Activated CD8-positive, alpha-beta memory T cell treated with anti-CD3 and anti-CD28 coated beads for 4 hours (primary cell): Measurements from ENCODE around the gene FAM124A.

Experiments
- DNase-seq, 2 donors: peaks; one replicate each; pipeline ENCODE4 v3.0.0-alpha.2; 2020; ENCODE audit warnings: low read depth in 2 of 2

Gene FAM124A

GRCh38 chr13:51305271-51305967, 83.2 kb downstream of the FAM124A start:
- no peak for DNase-seq

DNA sequence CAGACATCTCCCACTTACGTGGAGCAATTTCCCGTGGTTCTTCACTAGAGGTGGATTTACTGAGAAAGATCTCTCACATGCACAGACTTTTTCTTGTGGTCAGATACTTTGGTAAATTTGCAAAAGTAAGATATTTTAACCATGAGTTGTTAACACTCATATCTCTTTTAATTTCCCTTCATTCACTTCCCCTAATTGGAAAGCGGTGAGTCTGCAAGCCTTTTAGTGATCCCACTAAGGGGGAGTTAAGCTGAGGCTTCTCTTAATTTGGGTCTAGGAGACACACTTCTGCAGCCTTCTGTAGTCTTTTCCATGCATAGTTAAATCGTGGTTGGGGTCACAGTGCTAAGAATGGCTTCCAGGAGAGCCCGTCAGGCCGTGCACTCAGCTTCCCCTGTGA, 86.6 kb downstream of the FAM124A start:
- no peak for DNase-seq

- no peak for DNase-seq
Measured at GRCh38 chr13:51311231-51311630, 89.0 kb downstream of the FAM124A start.

GRCh38 chr13:51311957-51312520, 89.8 kb downstream of the FAM124A start:
- DNase-seq, result no peak

GRCh38 chr13:51313619-51314018, 91.4 kb downstream of the FAM124A start:
- no peak for DNase-seq

DNA sequence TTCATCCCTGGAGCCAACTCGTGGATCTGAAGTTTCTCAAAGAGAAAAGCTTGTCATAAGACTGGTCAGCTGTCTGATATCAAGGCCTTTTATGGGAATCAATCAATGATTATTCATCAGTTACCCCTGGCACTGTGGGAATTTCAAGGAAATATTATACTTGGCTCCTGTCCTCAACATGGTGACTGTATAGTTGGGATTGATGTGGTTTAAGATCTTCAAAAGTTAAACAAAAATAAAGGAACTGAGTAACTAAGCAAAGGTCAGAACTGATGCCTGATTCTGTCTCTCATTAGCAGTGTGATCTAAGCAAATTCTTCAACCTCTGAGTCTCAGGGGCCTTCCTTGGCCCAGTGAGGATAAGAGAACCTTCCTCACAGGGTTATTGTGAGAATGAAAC, 95.1 kb downstream of the FAM124A start:
- no peak for DNase-seq

DNA sequence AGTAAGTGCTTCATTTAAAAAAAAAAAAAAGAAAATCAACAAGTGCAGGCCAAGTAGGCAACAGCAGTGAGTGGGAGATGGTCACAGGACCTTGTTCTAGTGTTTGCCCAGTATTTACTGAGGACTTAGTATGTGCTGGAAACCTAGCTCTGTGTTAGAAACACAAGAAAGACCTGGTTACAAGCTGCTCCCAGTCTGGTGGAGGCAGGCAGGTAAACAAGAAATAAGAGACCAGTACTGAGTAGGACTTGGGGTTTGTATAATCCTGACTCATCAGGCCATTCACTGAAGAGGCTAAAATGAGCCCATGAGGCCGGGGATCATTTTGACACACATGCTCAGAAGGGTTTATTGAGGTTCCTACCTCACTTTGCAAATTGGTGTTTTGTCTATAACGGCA, 95.8 kb downstream of the FAM124A start:
- DNase-seq, result no peak

DNA sequence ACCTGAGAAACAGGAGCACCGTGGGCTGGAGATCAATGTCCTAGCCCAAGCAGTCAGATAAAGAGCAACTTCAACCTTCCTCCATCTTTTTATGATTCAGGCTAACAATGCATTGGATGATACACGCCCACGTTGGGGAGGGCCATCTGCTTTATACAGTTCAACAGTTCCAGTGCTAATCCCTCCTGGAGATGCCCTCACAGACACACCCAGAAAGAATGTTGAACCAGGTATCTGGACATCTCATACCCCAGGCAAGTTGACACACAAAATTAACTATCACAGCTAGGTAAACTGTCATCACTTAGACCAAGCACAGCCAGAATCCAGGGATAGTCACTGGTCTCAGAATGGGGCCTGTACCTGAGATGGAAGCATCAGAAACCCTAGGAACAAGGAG, 96.7 kb downstream of the FAM124A start:
- no peak for DNase-seq

- no peak for DNase-seq
Measured at GRCh38 chr13:51321836-51322235, 99.6 kb downstream of the FAM124A start.

GRCh38 chr13:51322826-51323225, 100.6 kb downstream of the FAM124A start:
- DNase-seq, result no peak

GRCh38 chr13:51323824-51324511, 101.8 kb downstream of the FAM124A start:
- DNase-seq, result no peak

- no peak for DNase-seq
Measured at GRCh38 chr13:51324714-51325420, 102.7 kb downstream of the FAM124A start.

DNA sequence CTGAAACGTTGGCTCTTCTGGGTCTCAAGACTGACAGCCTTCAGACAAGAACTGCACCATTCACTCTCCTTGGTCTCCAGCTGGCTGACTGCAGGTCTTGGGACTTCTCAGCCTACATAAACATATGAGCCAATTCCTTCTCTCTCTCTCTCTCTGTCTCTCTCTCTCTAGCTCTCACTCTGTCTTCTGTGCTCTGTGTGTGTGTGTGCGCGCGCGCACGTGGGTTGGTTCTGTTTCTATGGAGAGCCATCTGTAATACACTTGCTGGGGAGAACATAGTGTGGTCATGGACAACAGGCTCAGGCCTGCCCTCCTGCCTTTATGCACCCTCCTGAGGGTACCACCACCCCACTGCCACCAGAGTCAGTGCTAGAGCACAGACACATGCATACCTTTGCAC, 103.6 kb downstream of the FAM124A start:
- DNase-seq, result no peak

- no peak for DNase-seq
Measured at GRCh38 chr13:51326777-51327176, 104.6 kb downstream of the FAM124A start.

DNA sequence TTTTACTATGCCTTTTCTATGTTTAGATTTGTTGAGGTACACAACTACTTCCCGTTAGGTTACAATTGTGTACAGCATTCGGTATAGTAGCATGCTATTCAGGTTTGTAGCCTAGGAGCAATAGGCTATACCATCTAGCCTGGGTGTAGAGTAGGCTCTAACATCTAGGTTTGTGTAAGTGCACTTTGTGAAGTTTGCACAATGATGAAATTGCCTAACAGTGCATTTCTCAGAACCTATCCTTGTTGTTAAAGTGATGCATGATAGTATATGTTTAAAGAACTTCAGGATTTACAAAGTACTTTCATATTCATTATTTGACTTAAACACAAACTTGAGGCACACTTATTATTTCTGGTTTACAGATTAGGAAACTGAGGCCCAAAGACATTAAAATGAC, 105.8 kb downstream of the FAM124A start:
- no peak for DNase-seq

- no peak for DNase-seq
Measured at GRCh38 chr13:51328488-51328887, 106.3 kb downstream of the FAM124A start.

GRCh38 chr13:51329606-51330005, 107.4 kb downstream of the FAM124A start:
- no peak for DNase-seq

DNA sequence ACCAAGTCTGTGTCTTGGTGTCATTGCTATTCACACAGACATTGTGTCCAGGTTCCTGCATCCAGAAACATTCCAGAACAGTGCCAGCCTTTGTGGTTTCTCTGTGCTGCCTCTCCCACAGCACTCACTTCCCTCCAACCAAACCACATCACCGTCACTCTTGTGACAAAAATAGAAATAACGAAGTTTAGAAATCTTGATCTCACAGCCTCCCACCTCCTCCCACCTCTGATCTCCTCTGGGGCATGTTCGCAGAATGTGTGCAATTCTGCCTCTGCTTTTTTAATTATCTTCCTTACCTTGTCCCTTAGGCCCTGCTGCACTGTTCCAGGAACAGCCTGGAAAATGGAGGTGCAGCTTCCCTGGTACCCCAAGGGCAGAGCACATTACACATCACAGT, 108.6 kb downstream of the FAM124A start:
- DNase-seq, result no peak

- no peak for DNase-seq
Measured at GRCh38 chr13:51331354-51331861, 109.2 kb downstream of the FAM124A start.

DNA sequence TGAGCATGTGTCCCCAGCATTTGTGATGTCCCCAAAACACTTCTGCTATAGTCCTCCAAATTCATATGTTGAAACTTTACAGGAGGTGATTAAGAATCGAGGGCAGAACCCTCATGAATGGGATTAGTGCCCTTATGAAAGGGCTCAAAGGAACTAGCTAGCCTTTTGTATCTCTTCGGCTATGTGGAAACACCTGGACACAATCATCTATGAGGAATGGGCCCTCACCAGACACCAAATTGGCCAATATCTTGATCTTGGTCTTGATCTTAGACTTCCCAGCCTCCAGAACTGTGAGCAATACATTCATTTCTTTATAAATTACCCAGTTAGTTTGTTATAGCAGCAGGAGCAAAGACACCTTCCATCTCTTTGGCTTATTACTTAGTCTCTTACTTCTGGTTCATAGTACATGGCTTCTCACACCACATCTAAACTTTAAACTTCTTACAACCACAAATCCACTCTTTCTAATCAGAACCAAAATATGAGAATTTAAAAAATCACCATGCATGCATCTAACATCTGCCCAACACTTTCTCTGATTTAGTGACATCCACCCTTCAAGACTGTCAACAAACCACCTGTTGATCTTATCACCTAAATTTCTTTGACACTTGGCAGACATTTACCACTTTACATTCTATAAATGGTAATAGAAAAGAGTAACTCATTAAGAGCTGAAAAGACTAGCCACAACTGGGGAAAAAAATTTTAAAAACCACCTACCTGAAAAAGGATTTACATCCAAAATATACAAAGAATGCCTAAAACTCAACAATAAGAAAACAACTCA, 110.6 kb downstream of the FAM124A start:
- DNase-seq, result no peak

DNA sequence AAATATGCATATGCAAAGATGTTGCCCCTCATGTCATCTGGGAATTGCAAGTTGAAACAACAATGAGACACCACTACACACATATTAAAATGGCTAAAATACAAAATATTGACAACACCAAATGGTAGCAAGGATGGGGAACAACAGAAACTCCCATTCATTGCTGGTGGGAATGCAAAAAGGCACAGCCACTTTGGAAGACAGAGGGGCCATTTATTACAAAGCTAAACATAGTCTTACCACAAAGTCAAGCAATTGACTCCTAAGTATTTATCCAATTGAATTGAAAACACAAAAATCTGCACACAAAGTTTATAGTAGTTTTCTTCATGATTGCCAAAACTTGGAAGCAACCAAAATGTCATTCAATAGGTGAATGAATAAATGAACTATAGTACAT, 111.2 kb downstream of the FAM124A start:
- DNase-seq, result no peak

DNA sequence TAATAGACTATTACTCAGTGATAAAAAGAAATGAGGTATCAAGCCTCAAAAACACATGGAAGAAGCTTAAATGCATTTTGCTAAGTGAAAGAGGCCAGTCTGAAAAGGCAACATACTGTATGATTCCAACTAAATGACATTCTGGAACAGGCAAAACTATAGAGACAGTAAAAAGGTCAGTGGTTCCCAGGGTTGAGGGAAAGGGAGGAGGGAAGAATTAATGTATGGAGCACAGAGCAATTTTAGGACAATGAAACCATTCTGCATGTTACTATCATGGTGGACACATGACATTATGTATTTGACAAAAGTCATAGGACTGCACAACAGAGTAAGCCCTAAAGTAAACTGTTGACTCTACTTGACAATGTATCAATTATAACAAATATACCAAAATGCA, 111.6 kb downstream of the FAM124A start:
- no peak for DNase-seq
